Activated CD8-positive, alpha-beta memory T cell treated with anti-CD3 and anti-CD28 coated beads, Interleukin-2, amount 50 U/mL, for 48 hours (primary cell): ENCODE measurements around the gene H3-3A.

ENCODE experiments used
- DNase-seq: peaks from one replicate; pipeline ENCODE4 v3.0.0-alpha.2; 2020

The H3-3A gene

GRCh38 chr1:226054519-226055327, 7.8 kb upstream of the H3-3A start:
- DNase-seq, result no peak

DNA sequence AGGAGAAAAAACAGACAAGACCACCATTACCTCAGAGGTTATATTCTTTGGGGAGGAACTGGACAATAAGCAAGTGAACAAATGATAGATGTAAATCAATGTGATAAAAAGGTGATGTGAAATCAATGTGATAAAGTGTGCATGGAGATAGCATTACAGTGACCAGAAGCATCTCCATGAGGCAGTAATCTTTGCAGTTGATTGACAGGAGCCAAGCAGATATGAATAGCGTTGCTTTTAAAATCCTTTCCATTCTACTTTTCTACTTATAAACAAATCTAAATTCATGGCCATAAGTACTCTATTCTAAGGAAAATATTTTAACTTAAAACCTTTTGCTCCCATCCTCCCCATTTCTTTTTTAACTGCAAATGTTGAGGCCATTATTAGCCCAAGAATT, 2.8 kb upstream of the H3-3A start:
- no peak for DNase-seq

GRCh38 chr1:226060427-226060826, 2.1 kb upstream of the H3-3A start:
- DNase-seq, result no peak

GRCh38 chr1:226061068-226061840, 1.3 kb upstream of the H3-3A start:
- DNase-seq, result no peak

DNA sequence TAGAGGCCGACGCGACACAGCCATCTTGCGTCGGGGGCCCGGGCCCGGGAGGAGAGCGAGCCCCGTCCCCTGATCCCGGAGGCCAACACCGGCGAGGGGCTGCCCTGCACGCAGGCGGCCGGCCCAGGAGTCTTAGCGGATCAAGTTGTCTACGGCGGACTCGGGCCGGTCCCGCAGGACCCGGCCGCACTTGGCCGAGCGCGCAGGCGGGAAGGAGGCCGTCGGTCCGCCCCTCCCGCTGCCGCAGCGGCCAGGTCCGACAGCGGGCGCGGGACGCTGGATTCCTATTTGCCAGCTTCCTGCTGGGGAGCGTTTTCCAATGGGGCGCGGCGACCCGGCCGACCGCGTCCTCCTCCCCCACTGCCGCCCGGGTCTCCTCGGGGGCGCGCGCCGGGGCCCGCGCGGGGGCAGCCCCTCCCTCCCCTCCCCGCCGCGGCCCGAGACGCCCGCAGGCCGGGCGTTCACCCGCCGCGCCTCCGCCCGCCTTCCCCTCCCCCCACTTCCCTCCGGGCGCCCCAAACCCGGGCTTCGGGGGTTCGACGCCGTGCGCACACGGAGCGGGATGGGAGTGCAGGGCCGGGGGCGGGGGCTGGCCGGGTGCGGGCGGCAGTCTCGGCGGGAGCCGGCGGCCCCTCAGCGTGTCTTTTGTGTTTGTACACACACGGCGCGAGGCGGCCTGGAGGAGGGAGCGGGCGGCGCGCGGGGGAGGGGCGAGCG, 517 bp upstream of the H3-3A start:
- DNase-seq, result peak; percentile 77

- peak; percentile 76 for DNase-seq
Observed at GRCh38 chr1:226063224-226063976, 884 bp downstream of the H3-3A start.

- DNase-seq, result no peak
Observed at GRCh38 chr1:226063977-226064815, 1.7 kb downstream of the H3-3A start.

DNA sequence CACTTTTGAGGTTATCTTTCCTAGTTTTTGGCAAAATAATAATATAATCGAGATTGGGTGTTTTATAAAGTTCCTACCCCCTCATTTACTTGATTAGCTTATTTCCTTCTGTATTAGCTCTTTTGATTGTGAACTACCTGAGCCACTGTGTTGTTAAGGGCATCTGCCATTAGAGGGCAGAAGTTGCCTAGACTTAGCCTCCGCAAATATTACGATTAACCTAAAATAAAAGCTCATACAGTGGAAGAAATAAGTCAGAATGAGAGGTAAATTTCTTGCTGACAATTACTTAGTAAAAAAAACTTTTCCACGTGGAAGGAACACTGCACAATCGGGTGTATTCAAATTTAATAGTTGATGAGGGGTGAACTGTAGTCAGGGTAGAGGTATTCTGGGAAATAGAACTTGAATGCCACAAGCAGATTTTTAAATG, 2.3 kb downstream of the H3-3A start:
- no peak for DNase-seq

DNA sequence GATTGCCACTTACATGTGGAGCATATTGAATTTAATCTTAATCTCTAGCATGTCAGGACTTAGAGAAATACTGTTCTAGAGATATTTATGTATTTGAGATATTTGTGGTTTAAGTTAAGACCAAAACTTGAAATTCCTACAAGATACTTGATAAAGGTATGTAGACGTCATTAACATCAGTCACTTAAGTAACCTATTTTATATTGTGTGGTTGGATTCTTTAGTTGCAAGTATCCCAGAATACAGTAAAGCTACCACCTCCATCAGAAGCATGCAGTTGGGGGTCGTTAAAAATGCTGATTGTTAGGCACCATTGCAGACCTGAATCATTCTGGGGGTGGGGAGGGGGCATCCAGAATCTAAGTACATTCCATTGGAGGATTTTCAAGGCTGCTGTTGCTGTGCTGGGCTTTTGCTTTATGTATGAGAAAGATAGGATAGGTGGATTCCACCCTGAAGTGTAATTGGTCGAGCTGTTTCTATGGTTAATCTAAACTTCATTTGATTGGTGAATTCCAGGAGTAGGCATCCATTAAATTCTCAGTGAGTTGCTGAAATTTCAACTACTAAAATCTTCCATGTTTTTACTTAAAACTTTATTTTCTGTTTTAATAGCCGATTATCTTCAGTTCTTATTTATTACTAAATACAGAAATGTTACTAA, 4.0 kb downstream of the H3-3A start:
- DNase-seq, result no peak

GRCh38 chr1:226069811-226070489, 7.4 kb downstream of the H3-3A start:
- DNase-seq, result no peak

DNA sequence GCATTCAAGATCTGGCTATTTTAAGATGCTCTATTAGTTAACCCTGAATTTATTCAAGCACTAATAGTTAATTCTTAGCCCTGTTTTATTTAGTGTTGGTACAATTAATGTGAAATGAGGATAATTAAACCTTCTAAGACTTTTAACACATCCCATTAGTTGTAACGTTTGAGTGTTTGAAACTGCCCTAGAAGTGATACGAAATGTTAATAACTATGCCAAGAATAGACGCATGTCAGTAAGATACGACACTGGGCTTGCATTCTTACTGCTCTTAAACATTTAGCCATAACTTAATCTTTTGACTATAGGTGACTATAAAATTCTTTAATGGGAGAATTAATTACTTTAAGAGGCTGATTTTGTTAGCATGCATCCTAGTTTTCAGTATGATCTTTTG, 9.8 kb downstream of the H3-3A start:
- DNase-seq, result no peak

GRCh38 chr1:226073184-226073950, 10.9 kb downstream of the H3-3A start:
- no peak for DNase-seq

GRCh38 chr1:226074046-226074445, 11.5 kb downstream of the H3-3A start:
- no peak for DNase-seq

DNA sequence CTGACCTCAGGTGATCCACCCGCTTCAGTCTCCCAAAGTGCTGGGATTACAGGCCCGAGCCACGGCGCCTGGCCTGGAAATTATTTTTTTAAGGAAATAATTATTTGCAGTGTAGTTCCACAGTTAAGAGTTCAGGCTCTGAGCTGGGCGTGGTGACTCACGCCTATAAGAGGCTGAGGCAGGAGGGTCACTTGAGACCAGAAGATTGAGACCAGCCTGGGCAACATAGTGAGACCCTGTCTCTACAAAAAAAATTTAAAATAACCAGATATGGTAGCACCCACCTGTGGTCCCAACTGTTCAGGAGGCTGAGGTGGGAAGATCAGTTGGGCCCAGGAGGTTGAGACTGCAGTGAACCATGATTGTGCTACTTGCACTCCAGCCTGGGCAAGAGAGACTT, 13.9 kb downstream of the H3-3A start:
- DNase-seq, result no peak

GRCh38 chr1:226078374-226078773, 15.9 kb downstream of the H3-3A start:
- no peak for DNase-seq

DNA sequence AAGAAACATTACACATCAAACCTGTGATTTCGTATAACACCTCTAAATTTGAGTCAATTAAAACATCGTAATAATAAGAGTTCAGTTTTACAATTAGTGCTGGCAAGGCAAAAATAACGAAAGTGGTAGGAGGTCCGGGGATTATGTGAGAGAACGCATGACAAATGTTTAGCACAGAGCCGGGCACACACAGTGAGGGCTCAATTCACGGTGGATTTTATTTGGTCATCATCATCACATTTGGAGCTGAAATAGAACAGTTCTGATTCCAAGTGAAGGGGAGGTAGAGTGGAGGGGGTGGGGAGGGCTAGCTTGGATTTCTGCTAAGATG, 20.0 kb downstream of the H3-3A start:
- DNase-seq, result no peak

GRCh38 chr1:226082959-226083301, 20.4 kb downstream of the H3-3A start:
- DNase-seq, result peak; percentile 74

- peak; percentile 99 for DNase-seq
Observed at GRCh38 chr1:226083302-226084101, 21.0 kb downstream of the H3-3A start.

DNA sequence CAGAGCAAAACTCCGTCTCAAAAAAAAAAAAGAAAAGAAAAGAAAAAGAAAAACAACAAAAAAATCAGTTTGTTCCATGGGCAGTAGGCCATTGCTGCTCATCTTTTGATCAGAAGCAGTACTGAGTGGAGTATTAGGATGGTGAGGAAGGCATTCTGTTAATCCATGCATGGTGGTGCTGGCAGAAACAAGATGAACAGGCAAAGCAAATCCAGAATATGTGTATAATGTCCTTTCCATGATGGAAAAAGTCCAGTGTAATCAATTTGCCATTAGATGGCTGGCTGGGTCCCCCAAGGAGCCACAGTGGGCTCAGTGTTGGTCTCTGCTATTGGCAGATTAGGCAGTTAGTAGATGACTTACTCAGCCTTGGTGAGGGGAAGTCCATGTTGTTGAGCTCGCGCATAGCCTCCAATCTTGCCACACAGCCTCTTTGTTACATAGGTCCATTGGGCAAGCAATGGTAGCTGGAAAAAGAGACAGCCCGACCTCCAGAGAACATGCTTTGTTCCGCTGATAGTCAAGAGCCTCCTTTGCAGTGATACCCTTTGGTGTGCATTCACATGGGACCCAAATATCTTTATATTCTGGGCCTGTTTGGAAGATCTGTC, 23.3 kb downstream of the H3-3A start:
- no peak for DNase-seq
